Tibial artery (tissue), 4 donors: Measurements from ENCODE around the gene SFMBT1.
A peak's percentile ranks its signal among the peaks of the same experiment; 100 is the strongest.

Experiments used
- DNase-seq, 2 donors: peaks; one replicate each; pipeline ENCODE4 v3.0.0-alpha.2; 2019
- H3K27ac ChIP-seq, 2 donors: fragments of 200-600 bp; sonication (generic) in 1 of 2; 1 replicate in 1 of 2; 2 replicates in 1 of 2; pipeline ENCODE4 v1.5.1; 2018 to 2019; ENCODE audit warnings: mild to moderate bottlenecking in 1 of 2
- H3K27me3 ChIP-seq, 2 donors: fragments of 200-600 bp; sonication (generic) in 1 of 2; one replicate each; pipeline versions ENCODE4 v1.5.1 to v1.6.0; 2016 to 2019
- H3K36me3 ChIP-seq, 3 donors: fragments of 200-600 bp; sonication (generic) in 2 of 3; one replicate each; pipeline ENCODE4 v1.5.1; 2016 to 2019; ENCODE audit warnings: mild to moderate bottlenecking in 2 of 3
- H3K4me1 ChIP-seq, 4 donors: fragments of 200-600 bp; sonication (generic) in 2 of 4; 1 replicate in 3 of 4; 2 replicates in 1 of 4; pipeline ENCODE4 v1.5.1; 2016 to 2019
- H3K4me3 ChIP-seq, 2 donors: fragments of 200-600 bp; sonication (generic) in 1 of 2; 1 replicate in 1 of 2; 2 replicates in 1 of 2; pipeline ENCODE4 v1.5.1; 2018 to 2019; ENCODE audit warnings: mild to moderate bottlenecking in 2 of 2
- H3K9me3 ChIP-seq, 3 donors: fragments of 200-600 bp; sonication (generic) in 1 of 3; one replicate each; pipeline ENCODE4 v1.5.1; 2016 to 2019
- intact Hi-C: fragments of 100-400 bp; cut with DNase I; formaldehyde crosslinking; loops from one replicate; pipeline ENCODE4 v1.15.0; 2023; ENCODE audit warnings: low total_unique reads
- TF ChIP-seq, protein P1 (sequence below), 2 experiments: fragments of 200-600 bp in 1 of 2; fragments of 450-650 bp in 1 of 2; IDR thresholded peaks; one replicate each; pipeline ENCODE4 v1.5.1; 2017 to 2019; ENCODE audit warnings: antibody characterized with exemption in 2 of 2, mild to moderate bottlenecking in 1 of 2, moderate library complexity in 1 of 2

The SFMBT1 gene

DNA sequence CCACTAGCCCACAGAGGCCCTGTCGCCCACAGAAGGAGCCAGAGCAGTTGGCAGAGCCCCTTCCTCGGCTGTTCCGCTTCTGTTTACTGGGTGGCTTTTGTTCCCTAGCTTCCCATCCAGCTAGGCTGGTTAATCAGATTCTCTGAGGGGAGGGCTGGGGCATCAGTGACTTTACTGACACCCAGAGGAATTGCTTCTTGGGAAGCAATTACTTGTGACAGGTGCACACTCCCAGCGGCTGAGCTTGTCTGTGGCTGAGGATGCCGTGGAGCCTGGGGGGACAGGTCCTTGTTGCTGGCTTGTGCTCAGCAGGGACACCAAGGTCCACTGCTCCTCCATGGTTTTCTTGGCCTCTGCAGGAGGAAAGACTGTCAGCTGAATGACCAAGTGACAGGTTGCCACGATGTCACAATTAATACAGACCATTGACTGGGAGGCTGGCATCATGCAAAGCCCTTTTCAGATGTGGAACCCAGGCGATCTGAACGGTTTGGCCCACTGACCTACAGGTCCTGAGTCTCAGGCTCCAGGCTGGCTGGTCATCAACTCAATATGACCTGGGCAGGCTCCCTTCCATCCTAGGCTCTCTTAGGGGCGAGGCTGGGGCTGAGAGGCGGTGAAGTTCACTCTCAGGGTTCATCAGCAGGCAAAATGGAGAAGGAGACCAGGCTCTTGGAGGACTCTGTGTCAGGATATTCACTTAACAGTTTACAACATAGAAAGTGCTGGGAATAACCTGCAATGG, 31.8 kb upstream of the SFMBT1 start:
- Histone ChIP-seq H3K36me3 (peaks cover 0 to 17% (median 8%) of the 10 kb centered on the region in 3 donors), H3K4me1 (peaks cover 0 to 13% (median 5%) of the 10 kb centered on the region in 4 donors)
- intact Hi-C loops, result loop anchor here (10.0 kb wide), 1 partner anchor 223 kb away; no protein-coding TSS in a partner anchor

DNA sequence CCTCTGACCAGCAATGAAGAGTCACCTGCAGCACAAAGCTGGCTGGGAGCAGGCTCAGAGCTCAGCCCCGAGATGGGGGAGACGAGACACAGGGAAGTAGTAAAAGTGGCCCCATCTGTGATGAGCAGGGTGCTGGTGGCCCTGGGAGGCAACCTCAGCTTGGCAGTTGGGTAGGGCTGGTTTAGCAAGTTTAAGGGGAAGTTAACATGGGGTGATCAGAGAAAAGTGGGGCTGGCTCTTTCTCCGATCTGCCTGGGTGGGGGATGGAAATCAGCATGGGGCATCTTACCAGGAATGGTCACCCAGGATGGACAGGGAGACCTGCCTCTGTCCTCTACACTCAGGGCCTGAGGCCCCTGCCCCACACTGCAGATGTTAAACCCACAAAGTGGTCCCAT, 29.9 kb upstream of the SFMBT1 start:
- peak in 1 of 2 donors; percentile 47 for DNase-seq

More for the DNA sequence above, 31.8 kb upstream of the SFMBT1 start:
- Histone ChIP-seq H3K4me3 (no peak overlapping the region), H3K27ac (no peak overlapping the region), H3K27me3 (no peaks in the 10 kb centered on the region), H3K9me3 (no peaks in the 10 kb centered on the region)
- TF ChIP-seq, protein P1, sequence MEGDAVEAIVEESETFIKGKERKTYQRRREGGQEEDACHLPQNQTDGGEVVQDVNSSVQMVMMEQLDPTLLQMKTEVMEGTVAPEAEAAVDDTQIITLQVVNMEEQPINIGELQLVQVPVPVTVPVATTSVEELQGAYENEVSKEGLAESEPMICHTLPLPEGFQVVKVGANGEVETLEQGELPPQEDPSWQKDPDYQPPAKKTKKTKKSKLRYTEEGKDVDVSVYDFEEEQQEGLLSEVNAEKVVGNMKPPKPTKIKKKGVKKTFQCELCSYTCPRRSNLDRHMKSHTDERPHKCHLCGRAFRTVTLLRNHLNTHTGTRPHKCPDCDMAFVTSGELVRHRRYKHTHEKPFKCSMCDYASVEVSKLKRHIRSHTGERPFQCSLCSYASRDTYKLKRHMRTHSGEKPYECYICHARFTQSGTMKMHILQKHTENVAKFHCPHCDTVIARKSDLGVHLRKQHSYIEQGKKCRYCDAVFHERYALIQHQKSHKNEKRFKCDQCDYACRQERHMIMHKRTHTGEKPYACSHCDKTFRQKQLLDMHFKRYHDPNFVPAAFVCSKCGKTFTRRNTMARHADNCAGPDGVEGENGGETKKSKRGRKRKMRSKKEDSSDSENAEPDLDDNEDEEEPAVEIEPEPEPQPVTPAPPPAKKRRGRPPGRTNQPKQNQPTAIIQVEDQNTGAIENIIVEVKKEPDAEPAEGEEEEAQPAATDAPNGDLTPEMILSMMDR (IDR thresholded peaks at IDR 0.05), result no peak
- peak in 1 of 2 donors; percentile 46 for DNase-seq

DNA sequence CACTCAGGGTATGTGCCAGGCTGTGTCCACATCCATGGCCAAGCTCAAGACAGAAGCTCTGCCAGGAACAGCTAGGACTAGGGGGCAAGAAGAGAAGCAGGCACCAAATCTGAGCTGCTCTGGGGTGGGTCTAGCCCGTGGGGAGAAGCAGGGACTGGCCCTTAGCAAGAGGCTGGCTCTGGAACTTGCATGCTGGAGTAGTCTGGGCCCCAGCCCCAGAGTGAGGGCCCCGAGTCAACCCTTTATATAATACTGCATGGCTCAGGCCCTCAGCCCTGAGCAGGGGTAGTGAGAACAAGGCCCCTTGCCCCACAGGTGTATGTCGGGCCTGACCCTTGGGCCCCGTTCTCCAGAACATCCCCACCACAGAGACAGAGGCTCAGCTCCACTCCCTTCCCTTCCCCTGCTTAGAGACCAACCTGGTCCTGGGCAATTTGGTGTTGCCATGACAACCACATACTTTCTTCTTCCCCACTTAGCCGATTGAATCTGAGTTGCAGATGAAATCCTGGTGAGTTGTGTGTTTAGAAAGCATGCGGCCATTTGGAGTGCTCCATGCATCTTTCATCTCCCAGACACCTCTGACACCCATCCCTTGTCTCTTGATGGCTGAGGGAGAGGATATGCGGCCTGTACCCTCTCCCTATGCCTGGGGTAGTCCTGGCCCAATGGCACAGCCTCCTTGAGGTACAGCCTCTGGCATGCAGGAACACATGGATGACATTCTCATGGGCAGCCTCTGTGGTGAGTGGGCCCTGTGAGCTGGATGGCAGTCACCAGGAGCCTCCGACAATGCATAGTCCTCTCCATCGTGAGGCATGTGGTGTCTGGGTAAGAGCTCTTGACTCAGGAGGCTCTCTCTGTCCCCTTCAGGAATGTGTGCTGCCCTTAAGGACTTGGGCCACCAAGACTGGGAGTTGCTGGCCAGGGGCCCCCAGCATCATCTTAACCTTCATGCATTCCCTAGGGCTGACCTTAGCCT, 29.2 kb upstream of the SFMBT1 start:
- H3K27ac ChIP-seq, result no peak overlapping the region
- H3K9me3 ChIP-seq, result no peaks in the 10 kb centered on the region
- TF ChIP-seq, protein P1 (IDR thresholded peaks at IDR 0.05), result no peak
- intact Hi-C loops, result loop anchor here (5.0 to 10.0 kb wide), 2 partner anchors 138 to 220 kb away; no protein-coding TSS in a partner anchor
- peaks cover 0 to 17% (median 8%) of the 10 kb centered on the region in 3 donors for H3K36me3 ChIP-seq
- H3K27me3 ChIP-seq, result no peaks in the 10 kb centered on the region
- no peak overlapping the region for H3K4me3 ChIP-seq
- DNase-seq, result peak in 1 of 2 donors; percentile 48
- H3K4me1 ChIP-seq, result peaks cover 0 to 23% (median 13%) of the 10 kb centered on the region in 4 donors

More for the DNA sequence above, 29.9 kb upstream of the SFMBT1 start:
- Histone ChIP-seq H3K27me3 (no peaks in the 10 kb centered on the region), H3K36me3 (peaks cover 0 to 17% (median 8%) of the 10 kb centered on the region in 3 donors), H3K9me3 (no peaks in the 10 kb centered on the region), H3K4me3 (no peak overlapping the region), H3K4me1 (peaks cover 0 to 23% (median 13%) of the 10 kb centered on the region in 4 donors), H3K27ac (no peak overlapping the region)
- intact Hi-C loops, result loop anchor here (10.0 kb wide), 1 partner anchor 221 kb away; no protein-coding TSS in a partner anchor
- TF ChIP-seq, protein P1 (IDR thresholded peaks at IDR 0.05), result no peak

DNA sequence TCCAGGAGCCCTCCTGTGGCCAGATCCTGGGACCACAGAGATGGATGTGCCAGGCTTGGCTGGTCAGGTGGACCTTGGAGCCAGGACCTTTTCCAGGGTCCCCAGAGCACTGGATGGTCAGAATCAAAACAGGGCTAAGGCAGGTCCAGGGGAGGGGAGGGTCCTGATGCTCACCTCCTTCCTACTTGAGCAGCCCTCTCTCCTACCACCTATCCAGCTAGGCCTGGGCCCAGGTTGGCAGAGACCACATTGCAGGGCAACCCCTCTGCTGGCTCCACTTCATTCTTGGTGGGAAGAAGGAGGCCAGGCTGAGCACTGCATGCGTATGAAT, 28.5 kb upstream of the SFMBT1 start:
- Histone ChIP-seq H3K27me3 (no peaks in the 10 kb centered on the region), H3K4me3 (no peak overlapping the region), H3K9me3 (no peaks in the 10 kb centered on the region), H3K4me1 (peaks cover 0 to 23% (median 13%) of the 10 kb centered on the region in 4 donors), H3K36me3 (peaks cover 0 to 15% (median 8%) of the 10 kb centered on the region in 3 donors), H3K27ac (peak overlapping the region in 1 of 2 donors; percentile 86)
- TF ChIP-seq, protein P1 (IDR thresholded peaks at IDR 0.05), result no peak
- peak in 1 of 2 donors; percentile 35 for DNase-seq
- intact Hi-C loops, result loop anchor here (5.0 to 10.0 kb wide), 2 partner anchors 137 to 220 kb away; no protein-coding TSS in a partner anchor
